Glomerular endothelial cell (primary cell): ENCODE results near the gene ANLN. TPM values are rescaled to one million over a fixed set of nuclear protein-coding genes. Genes with fewer than 3 reads are reported as not detected.

Source experiments
- DNase-seq: peaks from one replicate; pipeline ENCODE4 v3.0.0-alpha.2; 2011; ENCODE audit warnings: low read depth, low spot score; ENCODE audit errors: extremely low read depth
- total RNA-seq: library from RNA; depleted of rRNA; stranded (reverse); fragments of >200 nt; gene quantifications from 2 replicates; pipeline ENCODE4 v1.2.3, GENCODE V29; 2015

Gene ANLN, protein sequence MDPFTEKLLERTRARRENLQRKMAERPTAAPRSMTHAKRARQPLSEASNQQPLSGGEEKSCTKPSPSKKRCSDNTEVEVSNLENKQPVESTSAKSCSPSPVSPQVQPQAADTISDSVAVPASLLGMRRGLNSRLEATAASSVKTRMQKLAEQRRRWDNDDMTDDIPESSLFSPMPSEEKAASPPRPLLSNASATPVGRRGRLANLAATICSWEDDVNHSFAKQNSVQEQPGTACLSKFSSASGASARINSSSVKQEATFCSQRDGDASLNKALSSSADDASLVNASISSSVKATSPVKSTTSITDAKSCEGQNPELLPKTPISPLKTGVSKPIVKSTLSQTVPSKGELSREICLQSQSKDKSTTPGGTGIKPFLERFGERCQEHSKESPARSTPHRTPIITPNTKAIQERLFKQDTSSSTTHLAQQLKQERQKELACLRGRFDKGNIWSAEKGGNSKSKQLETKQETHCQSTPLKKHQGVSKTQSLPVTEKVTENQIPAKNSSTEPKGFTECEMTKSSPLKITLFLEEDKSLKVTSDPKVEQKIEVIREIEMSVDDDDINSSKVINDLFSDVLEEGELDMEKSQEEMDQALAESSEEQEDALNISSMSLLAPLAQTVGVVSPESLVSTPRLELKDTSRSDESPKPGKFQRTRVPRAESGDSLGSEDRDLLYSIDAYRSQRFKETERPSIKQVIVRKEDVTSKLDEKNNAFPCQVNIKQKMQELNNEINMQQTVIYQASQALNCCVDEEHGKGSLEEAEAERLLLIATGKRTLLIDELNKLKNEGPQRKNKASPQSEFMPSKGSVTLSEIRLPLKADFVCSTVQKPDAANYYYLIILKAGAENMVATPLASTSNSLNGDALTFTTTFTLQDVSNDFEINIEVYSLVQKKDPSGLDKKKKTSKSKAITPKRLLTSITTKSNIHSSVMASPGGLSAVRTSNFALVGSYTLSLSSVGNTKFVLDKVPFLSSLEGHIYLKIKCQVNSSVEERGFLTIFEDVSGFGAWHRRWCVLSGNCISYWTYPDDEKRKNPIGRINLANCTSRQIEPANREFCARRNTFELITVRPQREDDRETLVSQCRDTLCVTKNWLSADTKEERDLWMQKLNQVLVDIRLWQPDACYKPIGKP
- total RNA-seq: 29.7 and 43.2 TPM in 2 replicates

DNA sequence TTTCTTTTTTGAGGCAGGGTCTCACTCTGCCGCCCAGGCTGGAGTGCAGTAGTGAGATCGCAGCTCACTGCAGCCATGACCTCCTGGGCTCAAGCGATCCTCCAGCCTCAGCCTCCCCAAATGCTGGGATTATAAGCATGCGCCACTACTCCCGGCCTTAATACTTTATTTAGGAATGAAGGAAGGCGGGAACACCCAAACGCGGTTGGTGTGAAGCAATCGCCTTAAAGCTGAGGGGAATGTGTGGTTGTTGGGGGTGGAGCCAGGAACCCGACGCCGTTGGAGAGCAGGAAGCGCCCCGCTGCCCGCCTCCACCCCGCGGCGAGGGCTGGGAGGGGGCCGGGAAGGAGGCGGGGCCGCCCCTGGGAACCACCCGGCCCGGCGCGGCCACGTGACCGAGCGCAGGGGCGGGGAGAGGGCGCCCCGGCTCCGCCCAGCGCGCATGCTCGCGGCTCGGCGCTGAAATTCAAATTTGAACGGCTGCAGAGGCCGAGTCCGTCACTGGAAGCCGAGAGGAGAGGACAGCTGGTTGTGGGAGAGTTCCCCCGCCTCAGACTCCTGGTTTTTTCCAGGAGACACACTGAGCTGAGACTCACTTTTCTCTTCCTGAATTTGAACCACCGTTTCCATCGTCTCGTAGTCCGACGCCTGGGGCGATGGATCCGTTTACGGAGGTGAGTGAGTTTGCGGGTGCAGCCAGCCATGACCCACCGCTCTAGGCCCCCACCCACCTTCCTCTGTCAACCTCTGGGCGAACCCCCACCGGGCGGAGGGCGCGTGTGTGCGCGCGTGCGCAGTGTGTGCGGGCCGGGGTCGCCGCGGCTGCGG lies at the start of gene ANLN:
Gene ANLN (plus strand): TSS at position 492 of the 828 bp plus-strand sequence. CDS start 165 bp downstream, at position 657.
- no peak for DNase-seq

DNA sequence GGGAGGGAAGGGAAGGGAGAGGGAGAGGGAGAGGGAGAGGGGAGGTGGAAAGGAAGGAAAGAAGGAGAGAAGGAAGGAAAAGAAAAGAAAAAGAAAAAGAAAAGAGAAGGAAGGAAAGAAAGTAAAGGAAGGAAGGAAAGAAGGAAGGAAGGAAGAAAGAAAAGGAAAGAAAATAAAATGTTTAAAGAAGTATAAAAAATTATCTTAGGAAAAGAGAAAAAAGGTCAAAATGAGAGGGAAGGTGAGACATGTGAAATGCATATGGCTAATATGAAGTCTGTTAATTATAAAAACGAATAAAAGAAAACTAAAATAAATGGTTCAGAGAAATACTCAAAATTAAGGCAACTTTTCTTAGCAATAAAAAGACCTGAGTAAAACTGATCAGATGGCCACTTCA lies 46.1 kb upstream of the ANLN start:
- no peak for DNase-seq

DNA sequence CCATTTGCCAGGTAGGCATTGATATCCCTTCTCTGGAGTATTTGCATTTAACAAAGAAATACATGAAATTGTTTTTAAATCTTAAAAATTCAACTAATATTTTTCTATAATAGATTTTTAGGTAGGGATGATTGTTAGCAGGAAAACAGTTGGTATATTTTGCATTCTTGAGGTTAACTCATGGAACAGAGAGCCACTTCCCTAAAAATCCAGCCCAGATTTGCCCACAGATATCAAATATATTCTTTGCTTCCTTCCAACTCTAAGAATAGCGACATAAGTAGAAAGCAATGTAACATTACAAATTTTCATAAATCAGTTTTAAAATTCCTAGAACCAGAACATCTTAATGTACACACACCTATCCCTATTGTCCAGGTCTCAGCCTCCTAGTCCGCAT lies 45.0 kb upstream of the ANLN start:
- DNase-seq: no peak

DNA sequence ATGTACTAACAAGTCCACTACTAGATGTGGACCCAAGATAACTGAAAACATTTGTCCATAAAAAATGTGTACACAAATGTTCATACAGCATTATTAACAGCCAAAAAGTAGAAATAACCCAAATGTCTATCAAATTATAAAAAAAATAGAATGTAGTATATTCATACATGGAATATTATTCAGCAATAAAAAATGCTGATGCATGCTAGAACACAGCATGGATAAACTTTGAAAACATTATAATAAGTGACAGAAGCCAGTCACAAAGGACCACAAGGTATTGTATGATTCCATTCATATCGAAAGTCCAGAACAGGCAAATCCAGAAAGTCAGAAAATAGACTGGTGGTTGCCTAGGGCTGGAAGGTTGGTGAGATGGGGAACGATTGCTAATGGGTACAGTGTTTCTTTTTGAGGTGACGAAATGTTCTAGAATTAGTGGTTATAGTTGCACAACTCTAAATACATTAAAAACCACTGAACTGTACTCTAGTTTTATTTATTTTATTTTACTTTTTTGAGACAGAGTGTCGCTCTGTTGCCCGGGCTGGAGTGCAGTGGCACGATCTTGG lies 43.3 kb upstream of the ANLN start:
- no peak for DNase-seq

DNA sequence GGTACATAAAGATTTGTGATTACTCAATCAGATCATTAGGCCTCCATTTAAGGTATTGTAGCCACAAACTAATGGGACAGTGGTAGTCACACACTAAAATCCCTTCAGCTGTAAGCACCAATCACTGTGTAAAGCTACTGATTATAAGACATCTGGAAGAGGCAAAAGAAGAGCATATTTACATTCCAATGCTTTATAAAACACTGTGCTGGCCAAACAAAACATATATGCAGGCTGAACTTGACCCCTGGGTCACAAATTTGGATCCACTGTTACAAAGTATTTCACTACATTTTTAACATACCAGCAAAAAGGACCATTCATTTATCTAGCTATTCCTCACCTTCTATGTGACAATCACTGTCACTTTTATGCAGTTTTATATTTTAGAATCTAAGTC lies 41.4 kb upstream of the ANLN start:
- DNase-seq: no peak

DNA sequence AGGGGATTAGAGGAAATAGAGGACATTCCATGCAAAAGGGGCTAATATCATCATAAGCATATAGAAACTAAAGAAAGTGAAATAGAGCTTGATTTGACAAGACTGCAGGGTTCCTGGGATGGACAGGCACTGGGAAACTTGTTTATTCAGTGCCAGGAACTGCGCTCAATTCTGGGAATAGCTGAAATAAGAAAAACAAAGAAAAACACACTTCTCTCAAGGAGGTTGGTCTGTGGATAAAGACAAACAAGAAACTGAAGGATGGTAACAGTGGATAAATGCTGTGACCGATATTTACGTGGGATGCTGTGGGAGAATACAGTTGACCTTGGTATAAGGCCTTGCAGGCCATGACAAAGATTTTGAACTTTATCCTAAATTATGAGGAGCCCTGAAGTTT lies 40.9 kb upstream of the ANLN start:
- DNase-seq: no peak

DNA sequence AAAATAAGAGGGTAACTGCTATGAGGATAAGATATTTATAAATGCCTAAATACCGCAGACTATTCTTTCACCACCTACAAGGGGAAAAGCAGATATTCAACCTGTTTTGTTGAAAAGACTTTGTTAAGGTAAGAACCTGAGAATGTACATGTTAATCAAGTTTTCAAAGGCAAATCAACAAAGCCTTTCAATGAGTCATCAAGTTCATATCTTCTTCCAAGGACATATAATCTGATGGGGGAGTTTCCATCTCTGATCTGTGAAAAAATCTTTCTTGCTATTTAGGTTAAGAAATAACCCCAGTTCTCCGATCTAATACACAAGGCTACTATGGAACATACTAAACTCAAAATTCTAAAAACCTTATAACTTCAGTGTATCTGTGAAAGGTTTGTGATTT lies 40.0 kb upstream of the ANLN start:
- DNase-seq: no peak

DNA sequence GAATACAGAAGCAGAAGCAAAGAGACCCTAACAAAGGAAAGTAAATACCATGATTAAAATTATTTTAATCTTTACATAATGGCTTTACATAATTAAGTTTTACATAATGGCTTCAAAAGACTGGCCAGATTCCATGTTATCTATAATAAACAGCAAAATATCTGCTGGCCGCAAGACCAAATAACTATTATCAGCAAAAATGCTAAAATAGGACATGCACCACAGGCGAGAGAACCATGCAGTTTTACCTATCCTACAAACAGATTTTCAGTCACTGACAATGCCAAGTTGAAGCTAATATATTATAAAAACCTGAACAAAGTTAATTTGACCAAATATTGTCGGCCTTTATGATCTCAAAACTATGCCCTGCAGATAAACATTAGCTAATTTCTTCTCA lies 34.2 kb upstream of the ANLN start:
- no peak for DNase-seq

DNA sequence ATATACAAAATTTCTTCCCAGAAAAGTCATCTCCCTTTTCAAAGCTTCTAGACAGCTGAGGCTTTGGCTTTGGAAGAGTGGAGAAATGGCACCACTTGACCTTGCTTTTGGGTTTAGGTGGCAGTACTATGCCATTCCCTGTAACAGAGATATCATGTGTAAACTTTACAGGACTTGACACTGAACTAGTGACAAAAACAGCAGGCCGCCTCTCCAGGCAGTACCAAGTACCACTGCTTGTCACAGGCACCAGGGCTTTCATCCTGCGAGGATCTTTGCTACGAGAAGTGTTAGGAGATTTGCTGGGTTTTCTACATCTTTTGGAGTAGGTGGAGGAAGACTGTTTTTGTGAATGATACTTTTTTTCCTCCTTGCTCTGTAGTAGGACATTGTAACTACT lies 32.6 kb upstream of the ANLN start:
- DNase-seq: no peak

DNA sequence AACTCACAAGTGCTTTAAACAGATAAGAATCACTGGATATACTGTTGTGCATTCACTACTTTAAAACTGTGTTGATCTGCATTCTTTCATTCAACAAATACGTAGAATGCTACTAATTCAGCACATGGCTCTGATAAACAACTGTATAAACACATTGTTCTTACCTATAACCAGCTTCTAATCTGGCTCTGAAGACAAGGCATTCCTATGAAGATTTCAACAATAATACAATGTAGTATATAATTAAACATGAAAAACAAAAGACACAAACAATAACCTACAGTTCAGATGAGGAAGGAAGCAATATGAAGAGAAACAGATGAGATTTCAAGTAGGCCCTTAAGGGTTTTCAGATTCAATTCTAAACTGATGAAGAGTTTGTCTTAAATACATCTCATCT lies 31.1 kb upstream of the ANLN start:
- DNase-seq: no peak

DNA sequence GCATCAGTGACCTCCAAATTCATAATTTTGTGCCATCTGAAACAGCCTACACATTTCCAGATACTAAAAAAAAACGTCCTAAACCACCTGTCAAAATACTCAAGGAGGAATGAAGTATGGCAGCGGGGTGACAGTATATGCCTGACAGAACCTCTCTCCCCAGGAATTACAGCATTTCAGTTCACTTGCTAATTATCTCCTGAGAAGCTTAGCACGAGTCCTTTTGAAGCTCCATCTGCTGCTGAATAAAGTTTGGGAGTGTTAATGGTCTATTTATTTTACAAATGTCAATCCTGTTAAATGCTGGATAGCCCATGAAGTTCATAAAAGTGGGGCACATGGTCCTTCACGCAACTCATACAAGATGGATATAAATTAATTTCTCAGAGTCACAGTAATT lies 29.4 kb upstream of the ANLN start:
- DNase-seq: no peak

DNA sequence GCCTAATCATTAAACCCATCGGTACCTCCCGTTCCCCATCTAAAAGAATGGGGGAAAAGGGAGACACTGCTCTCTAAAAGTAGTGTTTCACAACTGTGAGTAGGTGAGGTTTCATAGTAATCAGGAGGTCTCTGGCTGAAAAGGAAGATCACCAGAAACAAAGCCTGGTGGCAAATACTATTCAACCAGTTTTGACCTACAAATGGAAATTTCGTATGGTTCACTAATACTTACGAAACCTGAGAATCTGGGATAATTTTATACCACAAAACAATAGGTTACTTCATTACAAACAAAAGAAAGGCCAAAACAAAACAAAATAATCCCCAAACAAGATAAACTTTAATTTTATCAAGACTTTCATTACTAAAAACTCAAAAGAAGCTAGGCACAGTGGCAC lies 28.4 kb upstream of the ANLN start:
- no peak for DNase-seq

DNA sequence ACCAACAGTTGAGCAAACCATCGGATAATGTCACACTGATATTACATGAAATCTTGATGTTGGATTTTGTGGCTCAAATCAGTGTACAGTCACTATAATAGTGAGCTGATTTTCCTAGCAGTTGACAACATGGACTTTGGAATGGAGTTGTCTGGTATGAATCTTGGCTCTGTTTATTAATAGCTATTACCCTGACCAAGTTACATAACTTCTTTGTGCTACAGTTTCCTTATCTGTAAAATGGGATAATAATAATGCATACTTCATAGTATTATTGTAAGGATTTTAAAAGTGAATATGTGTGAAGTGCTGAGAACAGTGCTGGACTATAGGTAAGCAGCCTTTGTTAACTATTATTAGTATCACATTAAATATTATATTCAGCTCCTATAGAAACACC lies 26.1 kb upstream of the ANLN start:
- DNase-seq: no peak

DNA sequence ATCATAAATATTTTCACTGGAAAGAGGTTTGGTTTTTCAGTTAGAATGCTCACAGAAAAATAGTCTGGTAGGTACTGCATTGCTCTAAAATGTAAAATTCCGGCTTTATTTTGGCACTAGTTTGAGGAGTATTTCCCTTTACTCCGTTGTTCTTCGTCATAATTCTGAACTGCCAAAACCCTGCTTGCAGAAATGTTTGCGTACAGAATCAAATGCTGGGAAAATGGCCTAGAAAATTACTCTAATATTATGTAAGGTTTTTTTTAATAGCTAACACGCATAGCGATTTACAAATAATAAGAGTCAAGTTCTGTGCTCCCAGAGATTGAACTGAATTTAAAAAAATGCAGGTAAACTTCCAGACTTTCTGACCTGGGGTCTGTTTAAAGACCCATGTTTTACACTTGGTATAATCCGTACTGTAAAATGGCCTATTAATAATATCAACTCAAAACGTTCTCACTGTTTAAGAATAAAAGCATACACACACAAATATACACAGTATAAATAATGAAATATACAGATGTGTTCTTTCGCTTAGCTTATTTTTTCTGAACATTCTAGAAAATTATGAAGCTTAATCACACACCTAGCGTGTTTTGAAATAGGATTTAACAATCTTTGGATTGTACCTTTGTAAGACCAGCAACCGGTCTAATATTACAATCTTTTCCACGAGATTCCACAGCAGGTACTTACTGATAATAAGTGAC lies 23.5 kb upstream of the ANLN start:
- no peak for DNase-seq

DNA sequence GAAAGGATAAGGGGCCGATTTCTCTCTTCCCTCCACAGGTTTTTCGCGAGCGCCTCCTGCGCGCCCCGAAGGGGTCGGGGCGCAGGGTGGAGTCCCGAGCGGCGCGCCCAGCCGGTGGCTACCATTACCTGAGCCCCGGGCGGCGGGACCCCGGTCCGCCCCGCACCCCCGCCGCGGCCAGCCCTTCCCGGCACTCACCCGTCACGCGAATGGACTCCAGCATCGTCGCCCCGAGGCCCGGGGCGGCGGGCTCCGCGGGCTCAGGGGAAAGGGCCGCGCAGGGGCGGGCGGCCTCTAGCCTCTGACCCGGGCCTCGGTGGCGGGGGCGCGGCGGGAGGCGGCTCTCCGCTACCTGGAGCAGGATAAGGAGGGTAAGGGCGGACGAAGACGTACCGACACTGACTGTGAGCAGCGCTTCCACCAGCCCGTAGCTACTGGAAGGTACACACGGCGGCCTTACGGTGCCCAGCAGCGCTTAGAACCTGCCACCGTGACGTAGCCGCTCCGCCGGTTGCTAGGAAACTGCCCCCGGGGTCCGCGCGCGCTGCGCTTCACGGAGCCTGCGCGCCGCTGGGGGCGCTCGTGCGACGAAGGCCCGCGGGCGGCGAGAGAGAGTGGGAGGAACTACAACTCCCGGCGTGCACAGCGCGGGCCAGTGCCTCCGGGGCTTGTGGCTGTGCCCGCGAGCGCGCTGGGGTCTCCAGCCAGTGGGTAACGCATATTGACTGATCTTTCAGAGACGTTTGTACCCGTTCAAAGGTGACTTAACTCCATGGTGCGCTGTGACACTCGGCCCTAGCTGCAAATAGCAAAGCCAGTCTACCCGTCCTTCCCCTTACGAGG lies 22.7 kb upstream of the ANLN start:
- DNase-seq: peak; percentile 10

DNA sequence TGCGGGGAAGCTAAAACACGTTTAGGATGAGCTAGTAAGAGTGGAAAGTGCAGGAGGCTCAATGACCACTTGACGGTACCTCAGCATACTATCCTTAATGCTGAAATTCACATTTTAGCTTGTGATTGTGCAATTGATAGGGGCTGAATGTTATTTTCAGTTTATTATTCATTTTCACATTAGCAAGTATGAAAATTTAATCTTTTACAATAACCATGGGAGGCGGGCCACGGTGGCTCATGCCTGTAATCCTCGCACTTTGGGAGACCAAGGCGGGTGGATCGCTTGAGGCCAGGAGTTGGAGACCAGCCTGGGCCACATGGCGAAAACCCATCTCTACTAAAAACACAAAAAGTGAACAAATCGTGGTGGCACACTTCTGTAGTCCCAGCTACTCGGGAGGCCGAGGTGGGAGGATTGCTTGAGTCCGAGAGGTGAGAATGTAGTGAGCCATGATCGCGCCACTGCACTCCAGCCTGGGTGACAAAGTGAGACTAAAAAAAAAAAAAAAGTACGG lies 22.0 kb upstream of the ANLN start:
- DNase-seq: no peak

DNA sequence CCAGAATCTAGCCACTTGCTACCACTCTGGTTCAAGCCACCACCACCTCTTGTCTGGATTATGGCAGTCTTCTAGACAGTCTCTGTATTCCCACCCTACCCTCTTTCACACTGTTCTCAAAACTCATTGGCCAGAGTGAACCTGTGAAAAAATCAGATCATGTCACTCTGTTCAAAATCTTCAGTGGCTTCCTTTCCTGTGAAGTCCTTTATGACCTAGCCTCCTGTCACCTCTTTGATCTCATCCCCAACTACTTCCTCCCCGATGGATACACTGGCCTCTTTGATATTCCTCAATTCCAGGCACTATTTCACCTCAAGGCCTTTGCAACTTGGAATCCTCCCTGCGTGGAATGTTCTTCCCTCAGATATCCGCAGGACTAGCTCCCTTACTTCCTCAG lies 21.2 kb upstream of the ANLN start:
- DNase-seq: no peak

DNA sequence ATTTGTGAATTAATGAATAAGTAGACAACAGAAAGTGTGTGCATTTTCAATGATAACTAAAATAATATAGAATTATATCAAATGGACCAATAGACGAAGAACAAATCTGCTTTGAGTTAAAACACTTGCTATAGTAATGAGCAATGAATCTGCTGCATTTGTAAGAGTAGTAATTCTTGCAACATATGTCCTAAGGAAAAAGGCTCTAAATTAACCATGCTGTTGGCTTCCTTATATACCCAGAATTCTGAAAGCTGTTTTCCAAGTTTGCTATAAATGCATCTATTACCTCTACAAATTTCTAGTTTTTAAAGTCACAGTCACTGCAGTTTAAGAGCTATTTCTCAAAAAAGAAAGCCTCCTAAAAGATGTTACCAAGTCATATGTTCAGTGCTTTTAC lies 20.5 kb upstream of the ANLN start:
- no peak for DNase-seq

DNA sequence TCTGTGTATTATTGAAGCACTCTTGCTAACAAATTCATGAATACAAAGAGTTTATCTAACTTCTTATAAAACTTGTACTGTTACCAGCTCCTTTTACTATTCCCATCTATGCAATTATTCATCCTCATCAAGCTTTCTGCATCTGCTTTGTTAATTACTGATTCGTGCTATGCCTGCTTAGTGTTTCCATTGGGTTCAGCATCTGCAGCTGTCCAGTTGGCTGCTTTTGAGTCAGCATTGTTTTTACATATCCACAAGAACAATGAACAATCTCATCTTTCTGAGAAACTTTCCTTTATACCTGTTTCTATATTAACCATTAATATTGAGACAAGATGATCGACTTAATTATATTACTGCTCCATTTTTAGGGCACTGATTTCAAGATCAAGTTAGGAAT lies 19.6 kb upstream of the ANLN start:
- DNase-seq: no peak
